D721Med (cell line): ENCODE measurements around the gene GRIK4.

Experiments used
- DNase-seq: peaks from one replicate; pipeline ENCODE4 v3.0.0; 2011; ENCODE audit warnings: low spot score; ENCODE audit not compliant: insufficient read length
- FAIRE-seq: peaks from 2 replicates; lab custom pipeline; 2011; peaks lifted over from hg19 to GRCh38; lab: Jason Lieb, UNC
- TF ChIP-seq, protein P1 (sequence below): IDR thresholded peaks from 2 replicates; pipeline ENCODE4 v1.5.1; 2012; ENCODE audit warnings: mild to moderate bottlenecking, control low read depth; ENCODE audit not compliant: insufficient read depth; ENCODE audit errors: missing control alignments

The GRIK4 gene

GRCh38 chr11:120686516-120686915, 175.0 kb downstream of the GRIK4 start:
- no peak for FAIRE-seq
- DNase-seq = no peak
- TF ChIP-seq, protein P1, sequence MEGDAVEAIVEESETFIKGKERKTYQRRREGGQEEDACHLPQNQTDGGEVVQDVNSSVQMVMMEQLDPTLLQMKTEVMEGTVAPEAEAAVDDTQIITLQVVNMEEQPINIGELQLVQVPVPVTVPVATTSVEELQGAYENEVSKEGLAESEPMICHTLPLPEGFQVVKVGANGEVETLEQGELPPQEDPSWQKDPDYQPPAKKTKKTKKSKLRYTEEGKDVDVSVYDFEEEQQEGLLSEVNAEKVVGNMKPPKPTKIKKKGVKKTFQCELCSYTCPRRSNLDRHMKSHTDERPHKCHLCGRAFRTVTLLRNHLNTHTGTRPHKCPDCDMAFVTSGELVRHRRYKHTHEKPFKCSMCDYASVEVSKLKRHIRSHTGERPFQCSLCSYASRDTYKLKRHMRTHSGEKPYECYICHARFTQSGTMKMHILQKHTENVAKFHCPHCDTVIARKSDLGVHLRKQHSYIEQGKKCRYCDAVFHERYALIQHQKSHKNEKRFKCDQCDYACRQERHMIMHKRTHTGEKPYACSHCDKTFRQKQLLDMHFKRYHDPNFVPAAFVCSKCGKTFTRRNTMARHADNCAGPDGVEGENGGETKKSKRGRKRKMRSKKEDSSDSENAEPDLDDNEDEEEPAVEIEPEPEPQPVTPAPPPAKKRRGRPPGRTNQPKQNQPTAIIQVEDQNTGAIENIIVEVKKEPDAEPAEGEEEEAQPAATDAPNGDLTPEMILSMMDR = no peak

- TF ChIP-seq, protein P1 = no peak
- DNase-seq (no peak), FAIRE-seq (no peak)
Observed at GRCh38 chr11:120688163-120688562, 176.6 kb downstream of the GRIK4 start.

- DNase-seq (no peak), FAIRE-seq (no peak)
- TF ChIP-seq, protein P1 = no peak
Observed at GRCh38 chr11:120689596-120690275, 178.2 kb downstream of the GRIK4 start.

DNA sequence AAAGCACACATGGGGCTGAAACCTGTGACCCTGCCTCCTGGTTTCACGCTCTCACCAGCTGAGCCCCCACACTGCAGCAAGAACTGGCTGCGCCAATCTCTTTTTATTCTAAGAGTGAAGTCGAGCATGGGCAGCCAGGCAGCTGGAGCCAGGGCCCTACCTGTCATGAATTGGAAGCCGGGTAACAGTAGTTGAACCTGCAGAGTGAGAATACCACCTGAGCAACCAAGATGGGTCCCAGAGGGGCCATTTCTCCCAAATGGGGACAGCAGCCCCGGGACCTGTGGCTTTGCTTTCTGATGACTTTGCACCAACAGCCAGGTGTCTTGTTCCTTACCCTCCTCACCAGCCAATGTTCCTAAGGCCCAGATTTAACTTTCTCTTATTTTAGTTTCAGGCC, 178.9 kb downstream of the GRIK4 start:
- TF ChIP-seq, protein P1 = no peak
- DNase-seq = no peak
- FAIRE-seq = no peak

GRCh38 chr11:120694726-120695125, 183.2 kb downstream of the GRIK4 start:
- FAIRE-seq (no peak), DNase-seq (no peak)
- TF ChIP-seq, protein P1 = no peak

- FAIRE-seq (no peak), DNase-seq (no peak)
- TF ChIP-seq, protein P1 = no peak
Observed at GRCh38 chr11:120695426-120695825, 183.9 kb downstream of the GRIK4 start.

GRCh38 chr11:120695939-120696338, 184.4 kb downstream of the GRIK4 start:
- FAIRE-seq (no peak), DNase-seq (no peak)
- TF ChIP-seq, protein P1 = no peak
